A172 (cell line): Measurements from ENCODE around the gene FPGS. TPM values are rescaled to one million over a fixed set of nuclear protein-coding genes. Genes with fewer than 3 reads are reported as not detected.

Source experiments
- DNase-seq: peaks from one replicate; pipeline ENCODE4 v3.0.0-alpha.2; 2015; ENCODE audit warnings: low spot score
- total RNA-seq: library from RNA; depleted of rRNA; stranded (reverse); fragments of >200 nt; shearing (Covaris generic); gene quantifications from 2 replicates; pipeline ENCODE4 v1.2.3, GENCODE V29; 2014; rRNA removed

FPGS gene
- total RNA-seq, 1 experiment from 2014 or later, result 146 TPM

DNA sequence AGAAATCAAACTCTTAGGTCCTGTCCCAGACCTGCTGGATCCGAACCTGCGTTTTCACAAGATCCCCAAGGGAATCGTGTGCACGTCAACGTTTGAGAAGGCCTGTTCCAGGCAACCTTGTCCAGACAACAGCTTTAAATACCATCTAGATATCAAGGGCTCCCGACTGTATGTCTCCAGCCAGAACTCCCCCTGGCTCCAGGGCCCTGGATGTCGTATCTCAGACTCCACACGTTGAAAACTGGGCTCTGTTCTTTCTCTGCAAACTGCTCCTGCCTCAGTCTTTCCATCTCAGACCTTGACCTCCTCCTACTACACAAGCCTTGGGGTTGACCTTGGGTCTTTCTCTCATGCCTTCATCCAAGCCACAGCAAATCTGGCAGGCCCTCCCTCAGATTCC, 57.6 kb downstream of the FPGS start:
- no peak for DNase-seq

- no peak for DNase-seq
These were observed 58.1 kb downstream of the FPGS start for GRCh38 chr9:127860779-127861178.

DNA sequence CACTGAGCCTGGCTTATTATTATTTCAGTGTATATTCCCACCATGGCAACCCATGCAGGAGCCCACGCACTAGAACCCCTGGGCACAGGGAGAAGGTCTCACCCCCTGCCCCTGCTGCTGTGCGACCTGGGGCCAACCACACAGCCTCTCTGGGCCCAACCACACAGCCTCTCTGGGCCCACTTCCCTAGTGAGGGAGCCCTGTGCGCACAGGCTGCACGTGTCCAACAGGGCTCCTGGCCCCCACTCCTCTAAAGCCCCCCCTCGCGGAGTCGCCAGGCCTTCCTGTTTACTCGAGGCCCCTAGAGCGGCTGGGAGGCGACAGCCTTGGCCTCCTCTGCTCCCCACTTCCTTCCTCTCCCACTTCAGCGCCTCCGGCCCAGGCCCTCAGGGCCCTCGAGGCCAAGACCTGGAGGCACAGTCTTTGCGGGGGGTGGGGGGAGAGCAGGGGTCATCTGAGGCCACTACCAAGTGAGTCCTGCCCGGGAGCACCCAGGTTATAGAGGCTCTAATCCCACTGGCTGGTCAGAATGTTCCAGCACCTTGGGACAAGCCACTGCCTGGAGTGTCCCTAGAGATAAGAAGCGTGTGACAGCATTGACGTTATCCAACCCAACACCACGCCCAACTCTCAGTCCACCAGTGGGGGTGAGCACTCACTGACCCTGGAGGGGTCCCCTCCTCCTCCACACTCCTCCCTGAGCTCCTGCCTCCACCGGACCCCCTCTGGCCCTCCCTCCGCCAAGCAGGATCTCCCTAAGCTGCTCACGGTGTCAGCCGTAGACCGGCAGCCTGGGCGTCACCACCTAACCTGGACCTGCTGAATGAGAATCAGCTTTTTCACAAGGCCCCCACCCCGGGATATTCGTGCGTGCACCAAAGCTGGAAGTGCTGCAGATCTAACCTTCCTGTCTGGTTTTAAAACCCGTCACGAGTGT, 59.7 kb downstream of the FPGS start:
- DNase-seq, result no peak

- DNase-seq, result no peak
These were observed 60.5 kb downstream of the FPGS start for GRCh38 chr9:127863191-127863621.

Other genes starting within 250 kb of the FPGS start
- 20.8 and 63.2 TPM in 2 replicates for gene STXBP1, start 190.6 kb upstream of the FPGS start, total RNA-seq
- not detected in 2 replicates for gene CFAP157, start 95.9 kb upstream of the FPGS start, total RNA-seq
- gene PTRH1, start 87.2 kb upstream of the FPGS start, total RNA-seq, result 43.8 and 55.8 TPM in 2 replicates
- gene TTC16, start 86.8 kb upstream of the FPGS start, total RNA-seq, result 0.05 and 0.07 TPM in 2 replicates
- gene TOR2A, start 67.6 kb upstream of the FPGS start, total RNA-seq, result 12.7 and 16.3 TPM in 2 replicates
- gene SH2D3C, start 24.2 kb upstream of the FPGS start, total RNA-seq, result 1.7 and 2.1 TPM in 2 replicates
- gene CDK9, start 16.8 kb upstream of the FPGS start, total RNA-seq, result 36.9 and 61.3 TPM in 2 replicates
- gene ENG, start 51.8 kb downstream of the FPGS start, total RNA-seq, result 35.4 and 49.5 TPM in 2 replicates
- gene AK1, start 74.8 kb downstream of the FPGS start, total RNA-seq, result 151 and 173 TPM in 2 replicates
- gene ST6GALNAC6, start 96.7 kb downstream of the FPGS start, total RNA-seq, result 40.6 and 61.6 TPM in 2 replicates
- gene ST6GALNAC4, start 114.2 kb downstream of the FPGS start, total RNA-seq, result 32.7 and 38.3 TPM in 2 replicates
- 1.6 and 3.4 TPM in 2 replicates for gene PIP5KL1, start 127.9 kb downstream of the FPGS start, total RNA-seq
- gene DPM2, start 135.0 kb downstream of the FPGS start, total RNA-seq, result 49.7 and 50.5 TPM in 2 replicates
- gene EEIG1, start 178.1 kb downstream of the FPGS start, total RNA-seq, result 21.4 and 23.6 TPM in 2 replicates